ENCODE measurements around the gene EXOC6.

The EXOC6 gene

GRCh38 chr10:92873029-92873428, 24.7 kb downstream of the EXOC6 start:
- H3K4me3 ChIP-seq = no peak overlapping the region
- H3K27ac ChIP-seq = no peak overlapping the region
- no peak for TF ChIP-seq CTCF (IDR thresholded peaks at IDR 0.05)
- no peak for DNase-seq (ENCODE audit: low spot score)

- no peak for DNase-seq (ENCODE audit: low spot score)
- no peak for TF ChIP-seq CTCF (IDR thresholded peaks at IDR 0.05)
- Histone ChIP-seq H3K4me3 (no peak overlapping the region), H3K27ac (no peak overlapping the region)
Measured at GRCh38 chr10:92876509-92877036, 28.3 kb downstream of the EXOC6 start.

GRCh38 chr10:92880233-92880861, 32.0 kb downstream of the EXOC6 start:
- Histone ChIP-seq H3K27ac (no peak overlapping the region), H3K4me3 (no peak overlapping the region)
- DNase-seq (ENCODE audit: low spot score) = no peak
- no peak for TF ChIP-seq CTCF (IDR thresholded peaks at IDR 0.05)

GRCh38 chr10:92880917-92881316, 32.6 kb downstream of the EXOC6 start:
- Histone ChIP-seq H3K4me3 (no peak overlapping the region), H3K27ac (no peak overlapping the region)
- DNase-seq (ENCODE audit: low spot score) = no peak
- TF ChIP-seq CTCF (IDR thresholded peaks at IDR 0.05) = no peak

- H3K27ac ChIP-seq = no peak overlapping the region
- no peak for DNase-seq (ENCODE audit: low spot score)
- TF ChIP-seq CTCF (IDR thresholded peaks at IDR 0.05) = no peak
- H3K4me3 ChIP-seq = no peak overlapping the region
Measured at GRCh38 chr10:92886334-92886961, 38.1 kb downstream of the EXOC6 start.

GRCh38 chr10:92890471-92890870, 42.2 kb downstream of the EXOC6 start:
- no peak overlapping the region for H3K27ac ChIP-seq
- no peak for DNase-seq (ENCODE audit: low spot score)
- TF ChIP-seq CTCF (IDR thresholded peaks at IDR 0.05) = no peak
- H3K4me3 ChIP-seq = no peak overlapping the region

Data from coronary artery (tissue), 2 donors.